ENCODE results near the gene GP1BB. TPM values are rescaled to one million over a fixed set of nuclear protein-coding genes. Genes with fewer than 3 reads are reported as not detected.
A peak's percentile ranks its signal among the peaks of the same experiment; 100 is the strongest.
"Not testable (repeated sequence)": the region's sequence is repeated elsewhere in the genome, so short reads cannot be mapped to it uniquely, and the experiment has no call there.

The GP1BB gene
- total RNA-seq, result 10 to 100 TPM; 39.8 to 65.1 (median 51.0) TPM

GRCh38 chr22:19723232-19723982, at the start of gene GP1BB:
TSS of gene GP1BB (plus strand) at chr22:19723539. CDS start at chr22:19723570, 31 bp downstream.
- H3K4me3 ChIP-seq (ENCODE audit: low read depth, poor library complexity, severe bottlenecking), result no peak within 1 kb of the TSS
- WGBS, 2 donors, result 58 to 59% methylated on average over 38 to 39 of the region's 80 CpGs
- intact Hi-C loops (cut with DNase I; ENCODE audit: low total_unique reads), result no loop called here
- TF ChIP-seq CTCF (IDR thresholded peaks at IDR 0.05) (no peak), POLR2A (IDR thresholded peaks at IDR 0.05) (no peak)
- no peak for DNase-seq (ENCODE audit: low spot score in 2 of 2)

- no peak for TF ChIP-seq CTCF (IDR thresholded peaks at IDR 0.05)
- TF ChIP-seq POLR2A (IDR thresholded peaks at IDR 0.05), result no peak
- intact Hi-C loops (cut with DNase I; ENCODE audit: low total_unique reads), result no loop called here
- peak; percentile 8 to 45 for DNase-seq (ENCODE audit: low spot score in 2 of 2)
- H3K4me3 ChIP-seq (ENCODE audit: low read depth, poor library complexity, severe bottlenecking), result no peak overlapping the region
- 72 to 81% methylated on average over 4 of the region's 4 CpGs for WGBS, 2 donors
Measured at GRCh38 chr22:19673660-19674059, 49.7 kb upstream of the GP1BB start.

DNA sequence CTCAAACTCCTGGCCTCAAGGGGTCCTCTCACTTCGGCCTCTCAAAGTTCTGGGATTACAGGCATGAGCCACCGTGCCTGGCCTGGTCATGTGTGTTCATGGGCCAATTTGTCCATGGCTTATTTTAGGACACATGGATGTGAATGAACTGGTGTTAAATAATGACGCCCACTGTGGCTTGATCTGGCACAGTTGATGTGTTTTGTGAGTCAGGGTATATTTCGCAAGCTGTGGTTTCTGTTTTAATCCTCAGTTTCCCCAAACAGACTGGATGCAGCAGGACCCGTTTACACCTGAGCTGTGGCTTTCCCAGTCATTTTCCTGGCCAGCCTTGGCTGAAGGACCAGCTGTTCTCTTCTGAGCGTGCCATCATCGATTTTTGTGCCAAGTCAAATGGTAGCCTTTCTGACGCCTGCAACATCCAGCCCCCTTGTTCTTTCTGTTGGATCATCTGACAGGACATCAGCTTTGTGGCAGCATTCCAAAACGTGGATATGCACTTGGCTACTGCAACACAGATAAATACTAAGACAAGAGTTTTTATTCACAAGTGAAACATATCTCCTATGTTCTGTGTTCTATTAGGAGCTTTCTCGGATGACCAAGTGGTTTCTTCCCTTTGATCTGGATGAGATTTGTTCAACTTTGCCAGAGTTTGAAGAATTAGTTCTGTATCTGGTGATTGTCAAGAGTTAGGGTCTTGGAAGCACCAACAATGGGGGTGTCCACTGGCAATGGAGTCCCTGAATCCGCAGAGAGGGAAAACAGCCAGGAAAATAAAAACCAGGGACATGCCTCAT, 49.0 kb upstream of the GP1BB start:
- no peak overlapping the region for H3K4me3 ChIP-seq (ENCODE audit: low read depth, poor library complexity, severe bottlenecking)
- WGBS, 2 donors, result 81% methylated on average over 11 of the region's 11 CpGs
- DNase-seq (ENCODE audit: low spot score in 2 of 2), result peak in 1 of 2 donors; percentile 32
- TF ChIP-seq CTCF (IDR thresholded peaks at IDR 0.05) (no peak), POLR2A (IDR thresholded peaks at IDR 0.05) (no peak)
- intact Hi-C loops (cut with DNase I; ENCODE audit: low total_unique reads), result no loop called here

DNA sequence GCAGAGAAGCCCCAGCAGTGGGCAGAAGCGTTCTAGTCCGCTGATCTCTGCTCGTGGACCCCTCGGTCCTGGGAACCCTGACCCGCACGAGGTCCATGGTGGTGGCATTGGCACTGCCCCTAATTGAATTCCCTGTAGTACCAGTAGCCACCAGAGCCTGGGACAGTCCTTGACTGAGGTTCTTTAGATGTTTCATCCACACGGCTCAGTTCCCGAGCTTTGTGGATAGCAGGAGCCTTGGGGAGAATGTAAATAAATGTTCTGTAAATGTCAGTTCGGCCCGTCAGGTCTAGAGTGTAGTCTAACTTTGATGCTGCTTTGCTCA, 48.4 kb upstream of the GP1BB start:
- TF ChIP-seq POLR2A (IDR thresholded peaks at IDR 0.05) (no peak), CTCF (IDR thresholded peaks at IDR 0.05) (no peak)
- intact Hi-C loops (cut with DNase I; ENCODE audit: low total_unique reads), result loop anchor here (5.0 kb wide), 1 partner anchor 42 kb away; no protein-coding TSS in a partner anchor
- no peak overlapping the region for H3K4me3 ChIP-seq (ENCODE audit: low read depth, poor library complexity, severe bottlenecking)
- WGBS, 2 donors, result 87 to 88% methylated on average over 10 of the region's 10 CpGs
- peak in 1 of 2 donors; percentile 59 for DNase-seq (ENCODE audit: low spot score in 2 of 2)

GRCh38 chr22:19675428-19675827, 47.9 kb upstream of the GP1BB start:
- 92 to 96% methylated on average over 7 of the region's 7 CpGs for WGBS, 2 donors
- DNase-seq (ENCODE audit: low spot score in 2 of 2), result peak in 1 of 2 donors; percentile 48
- no peak for TF ChIP-seq POLR2A (IDR thresholded peaks at IDR 0.05)
- TF ChIP-seq CTCF (IDR thresholded peaks at IDR 0.05), result no peak
- intact Hi-C loops (cut with DNase I; ENCODE audit: low total_unique reads), result loop anchor here (5.0 kb wide), 1 partner anchor 42 kb away; no protein-coding TSS in a partner anchor
- no peak overlapping the region for H3K4me3 ChIP-seq (ENCODE audit: low read depth, poor library complexity, severe bottlenecking)

DNA sequence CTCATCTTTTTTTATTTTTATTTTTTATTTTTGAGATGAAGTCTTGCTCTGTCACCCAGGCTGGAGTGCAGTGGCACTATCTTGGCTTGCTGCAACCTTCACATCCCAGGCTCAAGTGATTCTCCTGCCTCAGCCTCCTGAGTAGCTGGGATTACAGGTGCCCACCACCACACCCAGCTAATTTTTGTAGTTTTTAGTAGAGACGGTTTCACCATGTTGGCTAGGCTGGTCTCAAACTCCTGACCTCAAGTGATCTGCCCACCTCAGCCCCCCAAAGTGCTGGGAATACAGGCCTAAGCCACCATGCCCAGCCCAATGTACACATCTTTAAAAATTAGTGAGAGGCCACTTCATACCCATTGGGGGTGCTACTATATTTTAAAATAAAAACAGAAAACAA, 46.9 kb upstream of the GP1BB start:
- H3K4me3 ChIP-seq (ENCODE audit: low read depth, poor library complexity, severe bottlenecking), result not testable (repeated sequence)
- DNase-seq (ENCODE audit: low spot score in 2 of 2), result peak in 1 of 2 donors; percentile 10
- WGBS, 2 donors, result 88 to 92% methylated on average over 1 of the region's 1 CpG
- intact Hi-C loops (cut with DNase I; ENCODE audit: low total_unique reads), result loop anchor here (5.0 kb wide), 1 partner anchor 41 kb away; no protein-coding TSS in a partner anchor

All from lower leg skin (tissue), 4 donors.